Activated B cell treated with CpG ODN at 0.5 μM for 24 hours (primary cell): ENCODE measurements around the gene LCN9. TPM values are rescaled to one million over a fixed set of nuclear protein-coding genes. Genes with fewer than 3 reads are reported as not detected.
"Not testable (repeated sequence)": the region's sequence is repeated elsewhere in the genome, so short reads cannot be mapped to it uniquely, and the experiment has no call there.

Experiments used
- ATAC-seq: fragments of 200-7000 bp; cut with Tn5 transposase; one replicate; pipeline ENCODE4 v1.10.0; 2021; ENCODE audit warnings: low read depth, mild to moderate bottlenecking, moderate library complexity
- CTCF ChIA-PET: fragments of 350-600 bp; sonication (Branson Sonifier 250); formaldehyde crosslinking; loops from one replicate; lab custom pipeline; 2021; ENCODE audit warnings: antibody characterized with exemption; lab: Charles Lee
- POLR2A ChIA-PET: fragments of 350-600 bp; sonication (Branson Sonifier 250); formaldehyde crosslinking; loops from one replicate; lab custom pipeline; 2021; ENCODE audit warnings: antibody characterized with exemption; lab: Charles Lee
- DNase-seq: peaks from one replicate; pipeline ENCODE4 v3.0.0; 2022
- H3K27ac Mint-ChIP-seq: one replicate; pipeline ENCODE4 v1.8.0; 2020; ENCODE audit warnings: mixed read lengths
- H3K27me3 Mint-ChIP-seq: one replicate; pipeline ENCODE4 v1.8.0; 2021; ENCODE audit warnings: mixed read lengths
- H3K36me3 Mint-ChIP-seq: one replicate; pipeline ENCODE4 v1.8.0; 2021; ENCODE audit warnings: low read depth, mixed read lengths
- H3K4me1 Mint-ChIP-seq: one replicate; pipeline ENCODE4 v1.8.0; 2021; ENCODE audit warnings: mixed read lengths
- H3K4me3 Mint-ChIP-seq: one replicate; pipeline ENCODE4 v1.8.0; 2020; ENCODE audit warnings: mild to moderate bottlenecking, mixed read lengths
- H3K9me3 Mint-ChIP-seq: one replicate; pipeline ENCODE4 v1.8.0; 2020; ENCODE audit warnings: mixed read lengths
- CTCF ChIP-seq: fragments of 200-600 bp; IDR thresholded peaks from one replicate; pipeline ENCODE4 v1.8.0; 2022; ENCODE audit warnings: antibody characterized with exemption, mild to moderate bottlenecking
- intact Hi-C: fragments of 100-400 bp; cut with micrococcal nuclease; formaldehyde crosslinking; loops from one replicate; pipeline ENCODE4 v1.15.1; 2024
- total RNA-seq: library from RNA; stranded (reverse); gene quantifications from 2 replicates; pipeline ENCODE4 v1.2.3, GENCODE V29; 2022

Gene LCN9
- total RNA-seq, 1 donor from 2014 or later: not detected

DNA sequence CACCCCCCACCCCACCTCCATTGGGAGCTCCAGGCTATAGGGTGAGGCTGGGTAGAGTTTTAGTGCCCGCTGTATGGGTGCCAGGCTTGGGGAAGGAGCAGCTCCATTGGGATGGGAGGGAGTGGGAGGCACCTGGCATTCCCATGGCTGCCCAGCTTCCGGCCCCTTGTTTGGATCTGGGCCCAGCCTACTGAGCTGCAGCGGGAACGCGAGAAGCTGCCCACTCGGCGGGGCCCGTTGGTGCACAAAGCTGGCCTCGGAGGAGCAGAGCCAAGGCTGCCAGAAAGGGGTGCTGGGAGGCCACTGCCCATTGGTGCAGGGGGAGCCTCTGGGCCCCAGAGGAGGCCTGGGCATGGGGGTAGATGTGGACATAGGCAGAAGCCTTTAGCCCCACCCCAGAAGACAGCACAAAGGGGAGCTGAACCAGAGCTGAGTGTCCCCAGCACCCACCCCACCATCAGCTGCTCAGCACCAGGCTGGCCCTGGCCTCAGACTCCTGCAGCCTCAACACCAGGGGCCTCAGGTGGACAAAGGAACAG is 4.4 kb downstream of the LCN9 start:
- Mint-ChIP-seq H3K9me3 (peaks cover 3% of the 10 kb centered on the region), H3K36me3 (no peaks in the 10 kb centered on the region), H3K4me1 (no peaks in the 10 kb centered on the region), H3K27ac (no peak overlapping the region), H3K27me3 (no peaks in the 10 kb centered on the region), H3K4me3 (no peak overlapping the region)
- no peak for DNase-seq
- ChIA-PET CTCF (no interaction called here), POLR2A (no interaction called here)
- intact Hi-C loops: no loop called here
- ATAC-seq: no peak
- no peak for TF ChIP-seq CTCF

DNA sequence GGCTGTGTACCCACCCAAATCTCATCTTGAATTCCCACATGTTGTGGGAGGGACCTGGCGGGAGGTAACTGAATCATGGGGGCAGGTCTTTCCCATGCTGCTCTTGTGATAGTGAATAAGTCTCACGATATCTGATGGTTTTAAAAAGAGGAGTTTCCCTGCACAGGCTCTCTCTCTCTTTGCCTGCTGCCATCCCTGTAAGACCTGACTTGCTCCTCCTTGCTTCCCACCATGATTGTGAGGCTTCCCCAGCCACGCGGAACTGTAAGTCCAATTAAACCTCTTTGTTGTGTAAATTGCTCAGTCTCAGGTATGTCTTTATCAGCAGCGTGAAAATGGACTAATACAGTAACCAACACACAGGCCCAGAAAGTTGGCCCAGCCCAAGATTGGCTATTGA is 5.9 kb downstream of the LCN9 start:
- H3K36me3 Mint-ChIP-seq, H3K27ac Mint-ChIP-seq, DNase-seq, intact Hi-C loops, H3K9me3 Mint-ChIP-seq, H3K4me3 Mint-ChIP-seq, CTCF ChIA-PET, ATAC-seq, POLR2A ChIA-PET, H3K4me1 Mint-ChIP-seq, H3K27me3 Mint-ChIP-seq: not testable (repeated sequence)

GRCh38 chr9:135669616-135670285 is 6.6 kb downstream of the LCN9 start:
- no peak overlapping the region for H3K4me3 Mint-ChIP-seq
- H3K9me3 Mint-ChIP-seq: peaks cover 3% of the 10 kb centered on the region
- ATAC-seq: no peak
- DNase-seq: no peak
- no peak overlapping the region for H3K27ac Mint-ChIP-seq
- ChIA-PET CTCF (no interaction called here), POLR2A (no interaction called here)
- no peaks in the 10 kb centered on the region for H3K36me3 Mint-ChIP-seq
- no peaks in the 10 kb centered on the region for H3K27me3 Mint-ChIP-seq
- no peaks in the 10 kb centered on the region for H3K4me1 Mint-ChIP-seq
- intact Hi-C loops: no loop called here
- no peak for TF ChIP-seq CTCF

- Mint-ChIP-seq H3K4me1 (no peaks in the 10 kb centered on the region), H3K4me3 (no peak overlapping the region), H3K9me3 (peaks cover 3% of the 10 kb centered on the region), H3K27me3 (no peaks in the 10 kb centered on the region), H3K27ac (no peak overlapping the region), H3K36me3 (no peaks in the 10 kb centered on the region)
- ATAC-seq: no peak
- ChIA-PET CTCF (no interaction called here), POLR2A (no interaction called here)
- DNase-seq: no peak
- TF ChIP-seq CTCF: no peak
- intact Hi-C loops: no loop called here
Measured at GRCh38 chr9:135670721-135671590, 7.8 kb downstream of the LCN9 start.

DNA sequence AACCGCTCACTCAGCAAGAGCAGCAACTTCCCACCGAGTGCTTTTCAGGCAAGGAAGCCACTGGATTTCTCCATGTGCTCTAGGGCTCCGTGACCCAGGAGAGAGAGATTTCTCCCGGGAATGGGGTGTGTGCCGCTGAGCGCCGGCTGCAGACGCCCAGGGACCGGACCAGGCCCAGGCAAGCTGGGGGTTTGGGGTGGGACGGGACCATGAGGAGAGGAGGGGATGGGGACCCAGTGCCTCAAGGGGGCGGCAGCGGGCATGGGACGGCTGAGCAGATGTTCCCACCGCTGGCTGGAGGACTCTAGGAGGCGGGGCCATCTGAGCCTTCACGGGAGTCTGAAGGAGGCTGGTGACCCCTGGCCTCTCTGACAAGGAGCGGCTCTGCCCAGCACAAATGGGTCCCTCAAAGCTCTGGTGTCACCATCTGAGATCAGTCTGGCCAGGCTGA is 8.5 kb downstream of the LCN9 start:
- no peaks in the 10 kb centered on the region for H3K27me3 Mint-ChIP-seq
- no peak overlapping the region for H3K4me3 Mint-ChIP-seq
- no peak for ATAC-seq
- H3K4me1 Mint-ChIP-seq: no peaks in the 10 kb centered on the region
- H3K9me3 Mint-ChIP-seq: peaks cover 3% of the 10 kb centered on the region
- H3K27ac Mint-ChIP-seq: no peak overlapping the region
- TF ChIP-seq CTCF: no peak
- ChIA-PET POLR2A (no interaction called here), CTCF (no interaction called here)
- intact Hi-C loops: no loop called here
- no peak for DNase-seq
- no peaks in the 10 kb centered on the region for H3K36me3 Mint-ChIP-seq

DNA sequence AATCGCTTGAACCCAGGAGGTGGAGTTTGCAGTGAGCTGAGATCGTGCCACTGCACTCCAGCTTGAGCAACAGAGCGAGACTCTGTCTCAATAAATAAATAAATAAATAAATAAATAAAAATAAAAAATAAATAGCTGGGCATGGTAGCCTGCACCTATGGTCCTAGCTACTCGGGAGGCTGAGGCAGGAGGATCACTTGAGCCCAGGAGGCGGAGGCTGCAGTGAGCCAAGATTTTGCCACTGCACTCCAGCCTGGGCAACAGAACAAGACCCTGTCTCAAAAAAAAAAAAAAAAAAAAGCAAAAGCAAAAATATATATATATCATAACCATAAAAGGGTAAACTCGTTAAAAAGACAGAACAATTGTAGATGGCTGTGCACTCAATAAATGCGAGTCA is 9.7 kb downstream of the LCN9 start:
- ATAC-seq, CTCF ChIA-PET, POLR2A ChIA-PET, H3K27me3 Mint-ChIP-seq, H3K36me3 Mint-ChIP-seq, intact Hi-C loops, H3K27ac Mint-ChIP-seq, H3K9me3 Mint-ChIP-seq, DNase-seq, H3K4me3 Mint-ChIP-seq, H3K4me1 Mint-ChIP-seq: not testable (repeated sequence)
